Gastroesophageal sphincter (tissue), 3 donors: ENCODE results near the gene NFIA.

Source experiments
- CTCF ChIP-seq, 4 experiments: fragments of 200-600 bp in 2 of 4; fragments of 450-650 bp in 2 of 4; sonication (generic) in 1 of 4; IDR thresholded peaks; one replicate each; pipeline ENCODE4 v1.5.1; 2017 to 2019; ENCODE audit warnings: antibody characterized with exemption in 4 of 4, mild to moderate bottlenecking in 2 of 4, moderate library complexity in 2 of 4
- POLR2AphosphoS5 ChIP-seq: sonication (generic); formaldehyde crosslinking; IDR thresholded peaks from one replicate; pipeline ENCODE4 v1.6.1; 2017; ENCODE audit warnings: antibody characterized with exemption

DNA sequence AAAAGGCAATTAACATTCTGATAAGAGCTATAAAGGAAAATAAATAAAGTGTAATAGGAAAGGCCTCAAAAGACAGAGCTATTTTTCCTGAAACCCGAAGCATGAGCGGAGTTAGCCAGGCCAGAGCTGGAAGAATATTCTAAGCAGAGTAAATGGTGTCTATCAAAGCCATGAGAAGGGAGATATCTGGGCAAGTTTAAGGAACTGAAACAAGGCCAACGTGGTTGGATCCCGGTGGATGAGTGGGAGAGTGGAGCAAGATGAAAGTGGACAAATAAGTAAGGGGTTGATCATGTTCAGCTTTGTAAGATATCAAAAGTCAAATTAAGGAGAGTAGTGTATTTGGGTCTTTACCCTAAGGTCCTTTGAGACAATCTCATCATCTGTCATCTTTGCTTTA, 408.6 kb downstream of the NFIA start:
- no peak for TF ChIP-seq CTCF (IDR thresholded peaks at IDR 0.05)
- no peak for TF ChIP-seq POLR2AphosphoS5
